Right atrium auricular region (tissue), 2 donors: ENCODE measurements around the gene TBC1D5. TPM values are rescaled to one million over a fixed set of nuclear protein-coding genes. Genes with fewer than 3 reads are reported as not detected.
A peak's percentile ranks its signal among the peaks of the same experiment; 100 is the strongest.

Experiments used
- DNase-seq: peaks from one replicate; pipeline ENCODE4 v3.0.0-alpha.2; 2019; ENCODE audit warnings: low spot score
- H3K27ac ChIP-seq, 2 donors: fragments of 200-600 bp; sonication (generic); 1 replicate in 1 of 2; 2 replicates in 1 of 2; pipeline ENCODE4 v1.5.1; 2016 to 2019
- H3K27me3 ChIP-seq, 2 donors: fragments of 200-600 bp; sonication (generic); one replicate each; pipeline versions ENCODE4 v1.5.1 to v1.6.0; 2017 to 2019
- H3K36me3 ChIP-seq: fragments of 200-600 bp; sonication (generic); one replicate; pipeline ENCODE4 v1.5.1; 2016
- H3K4me1 ChIP-seq, 2 donors: fragments of 200-600 bp; sonication (generic); one replicate each; pipeline versions ENCODE4 v1.5.1 to v1.6.0; 2017 to 2019
- H3K4me3 ChIP-seq, 2 donors: fragments of 200-600 bp; sonication (generic); 1 replicate in 1 of 2; 2 replicates in 1 of 2; pipeline ENCODE4 v1.5.1; 2017 to 2019; ENCODE audit warnings: mild to moderate bottlenecking in 1 of 2, moderate library complexity in 1 of 2
- H3K9me3 ChIP-seq, 2 donors: fragments of 200-600 bp; sonication (generic); one replicate each; pipeline ENCODE4 v1.5.1; 2019
- total RNA-seq, 2 donors: library from RNA; depleted of rRNA; stranded (reverse); fragments of >200 nt; gene quantifications; one replicate each; pipeline ENCODE4 v1.1.0, GENCODE V29; 2016
- TF ChIP-seq, protein P1 (sequence below), 2 donors: fragments of 200-600 bp; sonication (generic); IDR thresholded peaks; one replicate each; pipeline ENCODE4 v1.5.1; 2019; ENCODE audit warnings: antibody characterized with exemption in 2 of 2

Gene TBC1D5
- total RNA-seq, 2 donors from 2014 or later, result 35.2 to 40.2 TPM

DNA sequence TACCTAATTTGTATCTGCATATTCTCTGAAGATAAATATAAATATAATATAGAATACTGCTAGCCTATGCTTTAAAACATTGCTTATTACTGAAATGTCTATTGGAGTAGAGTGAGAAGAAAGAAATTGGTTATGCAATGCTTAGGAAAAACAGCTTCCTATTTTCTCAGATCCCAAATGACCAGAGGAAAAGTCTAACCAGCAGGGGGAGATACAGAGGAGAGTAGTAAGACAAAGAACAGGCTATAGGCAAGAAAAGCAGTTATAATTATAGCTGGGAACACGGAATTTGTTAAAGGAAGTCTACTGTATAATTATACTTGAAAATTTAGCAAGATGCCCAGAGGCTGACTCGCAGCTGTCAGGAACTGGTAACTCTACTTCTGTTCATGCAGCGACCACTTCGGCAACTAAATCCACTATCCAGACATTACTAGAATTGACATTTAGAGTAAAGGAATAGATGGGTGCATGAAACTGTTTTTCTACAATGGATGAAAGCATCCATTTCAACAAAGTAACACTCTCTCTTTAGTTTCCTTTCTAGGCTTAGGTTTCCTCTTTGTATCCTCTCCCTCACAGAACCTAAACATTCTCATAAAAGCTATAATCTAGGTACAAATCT lies 97.2 kb downstream of the TBC1D5 start:
- Histone ChIP-seq H3K9me3 (no peaks in the 10 kb centered on the region), H3K4me1 (peaks cover 0 to 6% of the 10 kb centered on the region in 2 donors), H3K4me3 (no peak overlapping the region), H3K27ac (no peak overlapping the region), H3K36me3 (no peaks in the 10 kb centered on the region), H3K27me3 (no peaks in the 10 kb centered on the region)
- no peak for DNase-seq
- TF ChIP-seq, protein P1, sequence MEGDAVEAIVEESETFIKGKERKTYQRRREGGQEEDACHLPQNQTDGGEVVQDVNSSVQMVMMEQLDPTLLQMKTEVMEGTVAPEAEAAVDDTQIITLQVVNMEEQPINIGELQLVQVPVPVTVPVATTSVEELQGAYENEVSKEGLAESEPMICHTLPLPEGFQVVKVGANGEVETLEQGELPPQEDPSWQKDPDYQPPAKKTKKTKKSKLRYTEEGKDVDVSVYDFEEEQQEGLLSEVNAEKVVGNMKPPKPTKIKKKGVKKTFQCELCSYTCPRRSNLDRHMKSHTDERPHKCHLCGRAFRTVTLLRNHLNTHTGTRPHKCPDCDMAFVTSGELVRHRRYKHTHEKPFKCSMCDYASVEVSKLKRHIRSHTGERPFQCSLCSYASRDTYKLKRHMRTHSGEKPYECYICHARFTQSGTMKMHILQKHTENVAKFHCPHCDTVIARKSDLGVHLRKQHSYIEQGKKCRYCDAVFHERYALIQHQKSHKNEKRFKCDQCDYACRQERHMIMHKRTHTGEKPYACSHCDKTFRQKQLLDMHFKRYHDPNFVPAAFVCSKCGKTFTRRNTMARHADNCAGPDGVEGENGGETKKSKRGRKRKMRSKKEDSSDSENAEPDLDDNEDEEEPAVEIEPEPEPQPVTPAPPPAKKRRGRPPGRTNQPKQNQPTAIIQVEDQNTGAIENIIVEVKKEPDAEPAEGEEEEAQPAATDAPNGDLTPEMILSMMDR (IDR thresholded peaks at IDR 0.05), result peak; percentile 66 to 72

DNA sequence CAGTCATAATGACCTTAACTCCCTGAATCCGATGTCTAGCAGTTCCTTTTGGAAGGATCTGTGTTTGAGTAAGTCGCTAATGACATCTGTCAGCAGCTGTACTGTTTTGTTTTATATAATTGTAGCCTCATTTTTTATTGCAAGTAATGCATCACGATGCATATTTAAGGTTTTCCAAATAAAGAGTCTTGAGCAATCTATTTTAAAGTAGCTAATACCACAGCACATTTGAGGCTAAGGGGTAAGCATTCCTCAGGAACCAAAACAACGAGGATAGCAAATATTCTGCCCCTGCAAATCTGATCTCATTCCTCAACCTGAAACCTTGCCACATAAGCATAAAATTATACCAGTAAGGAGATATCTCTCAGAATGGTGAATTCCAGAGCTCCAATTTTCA lies 98.7 kb downstream of the TBC1D5 start:
- H3K4me1 ChIP-seq, result peaks cover 0 to 6% of the 10 kb centered on the region in 2 donors
- no peak for DNase-seq
- no peaks in the 10 kb centered on the region for H3K36me3 ChIP-seq
- H3K27ac ChIP-seq, result no peak overlapping the region
- no peaks in the 10 kb centered on the region for H3K9me3 ChIP-seq
- TF ChIP-seq, protein P1 (IDR thresholded peaks at IDR 0.05), result no peak
- no peak overlapping the region for H3K4me3 ChIP-seq
- no peaks in the 10 kb centered on the region for H3K27me3 ChIP-seq

DNA sequence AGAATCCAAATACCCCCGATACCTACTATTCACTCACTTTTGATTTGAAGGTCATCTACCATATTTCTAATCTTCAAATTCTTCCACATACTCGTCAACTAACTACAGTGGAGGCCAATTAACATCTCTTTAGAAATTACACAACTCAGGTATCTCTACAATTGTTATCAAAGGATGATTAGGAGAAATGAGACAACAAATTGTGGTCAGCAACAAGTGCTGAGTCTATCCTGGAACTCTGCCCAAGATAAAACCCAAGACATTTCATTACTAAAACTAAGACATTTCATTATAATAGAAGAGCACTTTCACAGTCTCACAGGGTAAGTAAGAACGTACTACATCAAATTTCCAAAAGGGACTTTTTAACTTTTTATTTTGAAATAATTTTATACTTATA lies 100.0 kb downstream of the TBC1D5 start:
- Histone ChIP-seq H3K9me3 (no peaks in the 10 kb centered on the region), H3K27ac (no peak overlapping the region), H3K4me1 (peaks cover 0 to 6% of the 10 kb centered on the region in 2 donors), H3K4me3 (no peak overlapping the region), H3K36me3 (no peaks in the 10 kb centered on the region), H3K27me3 (no peaks in the 10 kb centered on the region)
- no peak for DNase-seq
- TF ChIP-seq, protein P1 (IDR thresholded peaks at IDR 0.05), result no peak

DNA sequence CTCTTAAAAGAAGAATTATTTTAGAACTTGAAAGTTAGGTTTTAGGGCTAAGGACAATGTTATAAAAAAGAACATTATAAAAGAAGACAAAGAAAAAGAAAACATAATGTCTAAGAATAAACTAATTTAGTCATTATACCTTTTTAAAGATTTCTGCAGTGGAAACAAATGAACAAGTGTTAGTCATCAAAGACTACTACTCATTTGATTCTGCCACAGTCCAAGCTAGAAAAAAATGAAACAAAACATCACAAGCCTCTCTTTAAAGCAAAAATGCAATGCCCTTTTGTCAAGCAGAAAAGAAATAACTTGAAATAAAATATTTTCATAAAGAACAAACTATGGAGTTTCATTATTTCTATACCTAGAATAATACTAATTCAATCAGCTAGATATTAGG lies 102.0 kb downstream of the TBC1D5 start:
- Histone ChIP-seq H3K4me3 (no peak overlapping the region), H3K9me3 (no peaks in the 10 kb centered on the region), H3K27ac (no peak overlapping the region), H3K36me3 (no peaks in the 10 kb centered on the region), H3K4me1 (peaks cover 0 to 10% of the 10 kb centered on the region in 2 donors), H3K27me3 (no peaks in the 10 kb centered on the region)
- DNase-seq, result no peak
- TF ChIP-seq, protein P1 (IDR thresholded peaks at IDR 0.05), result no peak

DNA sequence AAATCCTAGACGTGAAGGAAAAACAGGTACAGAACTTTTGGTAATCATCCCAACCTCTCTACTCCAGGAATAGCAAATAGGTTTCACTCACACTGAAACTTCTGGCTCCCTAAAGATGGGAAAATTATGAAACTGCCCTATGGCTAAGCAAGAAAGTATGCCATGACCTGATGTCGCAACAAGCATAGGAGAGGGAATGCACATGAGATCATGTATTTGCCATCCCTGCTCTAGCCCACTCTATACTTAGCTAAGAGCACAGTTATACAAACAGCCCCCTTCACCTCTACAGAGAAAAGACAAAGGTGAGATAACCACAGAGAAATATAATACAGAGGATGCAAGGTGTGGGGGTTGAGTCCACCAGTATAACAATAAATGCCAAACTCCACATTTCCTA lies 102.7 kb downstream of the TBC1D5 start:
- TF ChIP-seq, protein P1 (IDR thresholded peaks at IDR 0.05), result no peak
- DNase-seq, result no peak
- Histone ChIP-seq H3K4me3 (no peak overlapping the region), H3K4me1 (peaks cover 0 to 10% of the 10 kb centered on the region in 2 donors), H3K9me3 (no peaks in the 10 kb centered on the region), H3K27me3 (no peaks in the 10 kb centered on the region), H3K27ac (no peak overlapping the region), H3K36me3 (no peaks in the 10 kb centered on the region)

DNA sequence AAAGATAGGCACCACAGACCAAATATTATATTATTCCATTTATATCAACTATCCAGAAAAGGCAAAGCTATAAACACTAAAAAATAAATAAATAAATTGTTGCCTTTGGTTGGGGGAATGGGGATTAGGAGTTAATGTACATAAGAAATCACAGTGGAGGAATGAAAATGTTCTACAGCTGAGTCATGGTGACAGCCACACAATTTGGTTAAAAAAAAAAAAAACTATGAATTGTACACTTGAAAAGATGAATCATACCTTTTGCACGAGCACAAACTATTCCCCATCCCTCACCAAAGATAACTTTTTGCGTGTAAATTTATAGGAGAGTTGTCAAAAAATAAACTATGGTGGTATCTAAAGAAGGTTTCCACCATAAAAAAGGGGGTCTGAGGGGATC lies 103.2 kb downstream of the TBC1D5 start:
- no peak overlapping the region for H3K27ac ChIP-seq
- TF ChIP-seq, protein P1 (IDR thresholded peaks at IDR 0.05), result no peak
- no peaks in the 10 kb centered on the region for H3K9me3 ChIP-seq
- DNase-seq, result no peak
- peaks cover 0 to 10% of the 10 kb centered on the region in 2 donors for H3K4me1 ChIP-seq
- H3K36me3 ChIP-seq, result no peaks in the 10 kb centered on the region
- no peak overlapping the region for H3K4me3 ChIP-seq
- no peaks in the 10 kb centered on the region for H3K27me3 ChIP-seq
